ENCODE data around the gene RAI14. TPM values are rescaled to one million over a fixed set of nuclear protein-coding genes. Genes with fewer than 3 reads are reported as not detected.
"Not testable (repeated sequence)": the region's sequence is repeated elsewhere in the genome, so short reads cannot be mapped to it uniquely, and the experiment has no call there.

The RAI14 gene
- total RNA-seq, 1 donor: 0.54 TPM

DNA sequence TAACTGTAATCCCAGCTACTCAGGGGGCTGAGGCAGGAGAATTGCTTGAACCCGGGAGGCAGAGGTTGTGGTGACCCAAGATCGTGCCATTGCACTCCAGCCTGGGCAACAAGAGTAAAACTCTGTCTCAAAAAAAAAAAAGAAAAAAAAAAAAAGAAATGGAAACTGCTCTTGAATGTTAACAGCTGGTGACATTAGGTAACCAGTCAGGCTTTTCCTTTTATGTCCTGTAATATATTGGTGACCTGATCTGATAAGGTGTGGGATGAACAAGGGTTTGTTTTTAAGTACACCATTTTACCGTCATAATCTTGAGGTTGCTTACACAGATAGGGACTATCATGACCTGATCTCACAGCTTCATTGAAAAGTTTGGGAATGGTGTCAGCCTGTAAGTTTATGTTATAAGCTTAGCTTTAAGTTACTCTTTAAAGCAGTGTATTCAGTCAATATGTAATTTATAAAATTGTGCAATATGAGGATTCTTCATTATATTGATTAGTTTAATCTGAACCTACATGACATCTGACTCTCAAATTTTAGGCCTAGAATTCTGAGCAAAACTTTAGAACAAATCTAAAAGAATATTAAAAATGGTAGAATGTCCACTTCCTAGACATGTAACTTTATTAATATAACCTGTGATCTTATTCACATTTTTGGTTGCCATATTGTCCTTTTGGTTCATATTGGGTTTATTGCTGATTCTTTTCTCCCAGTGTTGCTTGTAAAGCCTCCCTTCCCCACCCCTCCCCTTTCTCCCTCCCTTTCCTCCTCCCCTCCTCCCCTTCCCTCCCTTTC lies 41.4 kb downstream of the RAI14 start:
- DNase-seq (ENCODE audit: low read depth in 2 of 3, low spot score in 2 of 3): no peak

DNA sequence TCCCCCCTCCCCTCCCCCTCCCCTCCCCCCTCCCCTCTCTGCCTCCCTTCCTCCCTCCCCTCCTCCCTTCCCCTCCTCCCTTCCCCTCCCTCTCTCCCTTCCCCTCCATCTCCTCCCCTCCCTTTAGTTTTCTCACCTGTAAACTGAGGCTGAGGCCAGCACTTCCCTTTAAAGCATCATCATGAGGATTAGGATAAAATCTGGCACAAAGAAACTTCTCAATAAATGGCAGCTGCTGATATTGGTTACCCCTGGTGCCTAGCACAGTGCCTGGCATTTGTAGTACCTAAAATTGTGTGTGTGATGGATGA lies 41.9 kb downstream of the RAI14 start:
- DNase-seq (ENCODE audit: low read depth in 2 of 3, low spot score in 2 of 3): no peak

DNA sequence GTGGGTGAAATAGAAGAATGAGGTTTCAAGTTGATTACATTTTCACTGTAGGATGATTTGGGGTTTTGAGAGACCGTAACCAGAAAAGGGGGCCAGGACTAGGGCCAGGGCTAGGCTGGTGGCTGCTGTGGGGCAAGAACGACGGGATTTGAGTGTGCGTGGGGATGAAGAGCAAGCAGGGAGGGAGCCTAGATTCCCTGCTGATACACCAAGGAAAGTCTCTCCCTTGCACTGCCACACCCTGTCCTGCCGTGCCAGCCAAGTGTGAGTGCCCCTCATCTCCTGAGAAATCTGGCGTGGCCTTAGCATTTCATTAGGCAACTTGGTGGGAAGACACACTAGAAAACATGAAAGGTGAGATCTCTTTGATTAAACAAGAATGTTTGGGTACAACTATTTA lies 42.6 kb downstream of the RAI14 start:
- no peak for DNase-seq (ENCODE audit: low read depth in 2 of 3, low spot score in 2 of 3)

DNA sequence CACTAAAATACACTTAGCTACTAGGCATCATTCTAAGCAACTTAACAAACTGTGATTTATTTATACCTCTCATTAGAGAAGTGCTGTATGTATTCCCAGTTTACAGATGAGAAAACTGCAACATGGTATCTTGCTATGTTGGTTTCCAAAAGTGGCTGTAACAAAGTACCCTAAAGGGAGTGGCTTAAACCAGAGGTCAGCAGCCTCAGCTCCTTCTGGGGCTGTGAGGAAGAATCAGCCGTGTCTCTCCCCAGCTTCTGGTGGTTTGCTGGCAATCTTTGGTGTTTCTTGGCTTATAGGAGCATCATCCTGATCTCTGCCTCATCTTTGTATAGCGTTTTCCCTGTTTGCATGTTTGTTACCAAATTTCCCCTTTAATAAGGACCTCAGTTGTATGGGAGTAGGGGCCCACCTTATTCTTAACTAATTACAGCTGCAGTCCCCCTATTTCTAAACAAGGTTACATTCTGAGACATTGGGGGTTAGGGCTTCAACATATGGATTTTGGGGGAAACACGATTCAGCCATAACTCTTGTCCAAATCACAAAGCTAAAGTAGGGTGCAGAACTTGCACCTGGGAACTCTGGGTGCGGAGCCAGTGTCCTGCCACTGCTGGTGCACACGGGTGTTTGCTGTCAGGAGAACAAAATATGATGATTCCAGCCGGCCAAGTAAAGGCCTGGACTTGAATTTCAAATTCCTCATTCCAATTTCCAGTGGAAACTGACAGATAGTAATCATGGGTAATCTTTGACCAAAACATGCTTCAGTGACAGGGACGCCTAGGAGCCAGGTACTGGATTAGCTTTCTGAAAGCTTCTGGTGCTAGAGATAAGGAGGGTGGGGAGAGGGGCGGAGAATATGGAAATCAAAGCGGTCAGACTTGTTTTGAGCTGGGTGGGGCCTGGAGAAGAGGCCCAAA lies 43.3 kb downstream of the RAI14 start:
- no peak for DNase-seq (ENCODE audit: low read depth in 2 of 3, low spot score in 2 of 3)

- no peak for DNase-seq (ENCODE audit: low read depth in 2 of 3, low spot score in 2 of 3)
Measured at GRCh38 chr5:34700078-34700452, 43.9 kb downstream of the RAI14 start.

DNA sequence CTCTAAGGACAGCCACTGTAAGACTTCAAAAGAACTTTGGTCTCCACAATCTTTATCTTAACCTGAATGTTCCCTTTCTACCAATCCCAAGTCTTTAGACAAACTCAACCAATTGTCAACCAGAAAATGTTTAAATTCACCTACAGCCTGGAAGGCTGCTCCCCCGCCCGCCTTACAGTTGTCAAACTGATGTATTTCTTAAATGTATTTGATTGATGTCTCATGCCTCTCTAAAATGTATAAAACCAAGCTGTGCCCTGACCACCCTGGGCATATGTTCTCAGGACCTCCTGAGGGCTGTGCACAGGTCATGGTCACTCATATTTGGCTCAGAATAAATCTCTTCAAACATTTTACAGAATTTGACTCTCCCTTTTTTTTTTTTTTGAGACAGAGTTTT lies 45.3 kb downstream of the RAI14 start:
- not testable (repeated sequence) for DNase-seq (ENCODE audit: low read depth in 2 of 3, low spot score in 2 of 3)

DNA sequence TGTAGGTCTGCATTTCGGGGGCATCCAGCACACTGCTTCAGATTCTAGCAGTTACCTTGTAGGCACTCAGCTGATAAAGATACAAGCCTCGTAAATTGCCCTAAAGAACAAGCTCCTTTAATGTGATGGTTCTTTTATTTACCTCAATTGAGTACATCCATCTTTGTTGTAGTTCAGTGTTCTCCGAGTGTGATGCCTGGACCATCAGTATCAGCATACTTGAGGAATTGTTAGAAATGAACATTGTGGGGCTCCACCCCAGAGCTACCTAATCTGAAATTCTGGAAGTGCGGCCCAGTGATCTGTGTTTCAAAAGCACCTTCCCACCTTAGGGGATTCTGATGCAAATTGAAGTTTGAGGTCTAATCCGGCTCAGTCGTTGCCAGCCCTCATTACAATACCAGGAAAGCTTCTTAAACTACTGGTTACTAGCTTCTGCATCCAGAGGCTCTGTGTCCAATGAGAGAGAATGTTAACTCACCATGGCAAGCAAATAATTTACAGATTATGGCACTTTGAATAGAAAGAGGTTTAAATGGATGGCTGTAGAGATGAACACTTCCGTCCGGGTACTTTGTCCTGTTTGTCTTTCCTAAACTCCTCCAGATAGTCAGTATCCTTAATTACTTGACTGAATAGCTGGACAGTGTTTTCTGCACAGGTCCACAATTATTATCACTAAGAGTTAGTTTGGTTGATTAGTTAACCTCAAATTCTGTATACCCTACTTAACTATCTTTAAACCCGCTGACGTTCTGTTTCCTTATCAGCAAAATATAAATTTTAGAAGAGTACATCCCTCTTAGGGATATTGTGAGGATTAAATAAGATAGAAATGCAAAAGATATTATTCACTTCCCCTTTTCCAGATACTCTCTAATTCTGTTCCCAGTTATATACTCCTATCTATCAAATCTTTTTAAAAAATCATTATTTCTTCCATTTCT lies 47.9 kb downstream of the RAI14 start:
- DNase-seq (ENCODE audit: low read depth in 2 of 3, low spot score in 2 of 3): no peak

GRCh38 chr5:34706084-34706483 lies 50.0 kb downstream of the RAI14 start:
- DNase-seq (ENCODE audit: low read depth in 2 of 3, low spot score in 2 of 3): no peak

GRCh38 chr5:34707451-34708107 lies 51.5 kb downstream of the RAI14 start:
- no peak for DNase-seq (ENCODE audit: low read depth in 2 of 3, low spot score in 2 of 3)

DNA sequence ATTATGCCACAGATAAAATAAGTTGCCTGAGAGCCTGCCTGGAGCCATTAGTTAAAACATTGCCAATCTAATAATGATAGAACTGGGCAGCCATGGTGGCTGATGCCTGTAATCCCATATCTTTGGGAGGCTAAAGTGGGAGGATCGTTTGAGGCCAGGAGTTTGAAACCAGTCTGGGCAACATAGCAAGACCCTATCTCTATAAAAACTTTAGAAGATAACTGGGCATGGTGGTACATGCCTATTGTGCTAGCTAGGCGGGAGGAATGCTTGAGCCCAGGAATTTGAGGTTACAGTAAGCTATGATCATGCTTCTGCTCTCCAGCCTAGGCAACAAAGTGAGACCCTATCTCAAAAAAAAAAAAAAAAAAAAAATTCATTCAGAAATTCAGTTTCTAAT lies 52.6 kb downstream of the RAI14 start:
- DNase-seq (ENCODE audit: low read depth in 2 of 3, low spot score in 2 of 3): no peak

DNA sequence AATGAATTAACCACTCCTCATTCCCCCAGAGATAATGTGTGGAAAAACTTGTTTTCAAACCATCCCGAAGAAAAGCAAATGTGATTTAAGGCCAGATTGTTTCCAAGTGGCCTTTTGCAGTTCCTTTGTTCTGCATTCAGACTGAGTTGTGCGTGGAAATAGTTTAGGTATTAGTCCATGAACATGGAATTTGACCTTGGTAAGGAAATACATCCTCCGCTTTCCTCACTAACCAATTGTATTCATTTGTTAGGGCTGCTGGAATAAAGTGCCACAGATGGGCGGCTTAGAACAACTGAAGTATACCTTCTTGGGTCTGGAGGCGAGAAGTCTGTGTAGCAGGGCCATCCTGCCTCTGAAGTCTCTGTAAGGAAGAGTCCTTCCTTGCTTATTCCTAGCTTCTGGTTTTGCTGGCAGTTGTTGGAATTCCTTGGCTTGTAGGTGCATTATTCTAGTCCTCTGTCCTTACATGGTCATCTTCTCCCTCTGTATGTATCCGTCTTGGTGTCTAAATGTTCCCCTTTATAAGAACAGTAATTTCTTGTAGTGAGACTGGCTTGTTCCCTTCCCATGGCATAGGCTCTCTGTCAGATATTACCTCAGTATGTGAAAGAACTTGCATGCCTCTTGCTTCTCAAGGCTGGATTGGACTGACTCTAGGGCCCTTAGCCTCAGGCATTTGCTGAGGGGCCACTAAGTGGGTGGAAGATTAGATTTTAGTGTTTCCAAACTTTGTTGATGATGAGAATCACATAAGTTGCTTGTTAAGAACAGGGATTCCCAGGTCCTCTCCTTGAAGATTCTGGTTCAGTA lies 53.9 kb downstream of the RAI14 start:
- no peak for DNase-seq (ENCODE audit: low read depth in 2 of 3, low spot score in 2 of 3)

GRCh38 chr5:34712565-34712964 lies 56.4 kb downstream of the RAI14 start:
- no peak for DNase-seq (ENCODE audit: low read depth in 2 of 3, low spot score in 2 of 3)

DNA sequence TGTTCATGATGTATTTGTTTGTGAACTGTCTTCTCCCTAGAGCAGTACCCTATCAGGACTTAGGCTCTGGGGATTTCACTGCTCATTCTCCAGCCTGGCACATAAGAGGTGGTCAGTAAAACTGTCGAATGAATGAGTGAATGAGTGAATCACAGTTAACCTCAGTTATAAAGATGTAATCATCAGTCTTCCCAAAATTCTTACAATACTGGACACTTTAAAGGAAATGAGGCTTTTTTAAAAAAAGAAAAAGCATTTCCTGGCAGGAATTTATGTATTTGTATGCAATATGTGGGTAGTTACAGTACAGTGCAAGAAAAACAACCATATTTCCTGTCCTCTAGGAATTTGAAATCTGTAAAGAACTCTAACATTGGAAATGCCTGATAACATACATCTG lies 59.6 kb downstream of the RAI14 start:
- no peak for DNase-seq (ENCODE audit: low read depth in 2 of 3, low spot score in 2 of 3)

DNA sequence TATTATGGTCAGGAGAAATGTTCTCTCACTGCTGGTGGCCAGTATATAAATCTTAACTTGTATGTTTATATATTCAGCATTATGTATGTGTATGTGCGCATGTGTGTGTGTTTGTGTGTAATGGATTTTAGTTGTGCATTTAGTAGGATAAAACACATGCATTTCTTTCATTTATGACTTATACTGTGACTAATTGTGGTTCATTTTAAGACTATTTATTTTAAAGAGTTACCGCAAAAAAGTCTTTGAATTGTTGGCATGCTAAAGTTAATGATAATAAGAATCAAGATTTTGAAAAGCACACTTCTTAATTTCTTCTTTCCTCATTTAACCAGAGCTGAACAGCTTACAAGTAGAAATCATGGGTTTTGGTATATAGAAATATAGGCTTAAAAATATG lies 60.9 kb downstream of the RAI14 start:
- no peak for DNase-seq (ENCODE audit: low read depth in 2 of 3, low spot score in 2 of 3)

GRCh38 chr5:34717426-34718327 lies 61.5 kb downstream of the RAI14 start:
- DNase-seq (ENCODE audit: low read depth in 2 of 3, low spot score in 2 of 3): no peak

DNA sequence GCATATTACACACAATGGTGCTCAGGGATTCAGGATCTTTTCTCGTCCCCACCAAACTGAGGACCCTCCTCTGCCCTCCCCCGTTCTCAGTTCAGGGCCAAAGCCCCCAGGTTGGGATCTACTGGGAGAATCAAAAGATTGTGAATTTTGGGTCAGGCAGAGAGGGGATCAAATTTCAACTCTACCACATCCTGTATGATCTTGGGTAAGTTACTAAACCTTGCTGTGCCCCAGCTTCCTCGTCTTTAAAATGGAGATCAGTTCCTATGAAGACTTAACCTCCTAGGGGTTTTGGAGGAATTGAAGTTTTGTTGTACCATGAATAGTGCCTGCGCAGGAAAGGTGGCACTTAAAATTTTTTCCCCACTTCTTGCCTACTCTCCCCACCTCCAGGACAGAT lies 62.4 kb downstream of the RAI14 start:
- no peak for DNase-seq (ENCODE audit: low read depth in 2 of 3, low spot score in 2 of 3)

GRCh38 chr5:34719029-34719428 lies 62.9 kb downstream of the RAI14 start:
- no peak for DNase-seq (ENCODE audit: low read depth in 2 of 3, low spot score in 2 of 3)

- no peak for DNase-seq (ENCODE audit: low read depth in 2 of 3, low spot score in 2 of 3)
Measured at GRCh38 chr5:34721327-34721726, 65.2 kb downstream of the RAI14 start.

- DNase-seq (ENCODE audit: low read depth in 2 of 3, low spot score in 2 of 3): no peak
Measured at GRCh38 chr5:34722183-34722582, 66.1 kb downstream of the RAI14 start.
